Endothelial cell of umbilical vein (primary cell): ENCODE data around the gene ASB10.

ENCODE experiments used
- EZH2 ChIP-seq: IDR thresholded peaks from 2 replicates; pipeline ENCODE4 v1.6.1; 2012; ENCODE audit warnings: borderline replicate concordance, low read depth, mild to moderate bottlenecking, moderate library complexity, low read length, inconsistent platforms; ENCODE audit not compliant: severe bottlenecking
- JUN ChIP-seq: IDR thresholded peaks from 2 replicates; pipeline ENCODE4 v1.6.1; 2011; ENCODE audit warnings: borderline replicate concordance, low read depth; ENCODE audit not compliant: insufficient read length, insufficient read depth
- MYC ChIP-seq: IDR thresholded peaks from one replicate; pipeline ENCODE4 v1.6.1; 2011; ENCODE audit warnings: mild to moderate bottlenecking, low read depth, low read length
- POLR2A ChIP-seq: IDR thresholded peaks from 2 replicates; pipeline ENCODE4 v1.6.1; 2012; ENCODE audit warnings: low read depth, mild to moderate bottlenecking, control low read depth, low read length
- POLR2AphosphoS5 ChIP-seq: IDR thresholded peaks from 2 replicates; pipeline ENCODE4 v1.6.1; 2012; ENCODE audit warnings: low read depth, mild to moderate bottlenecking, control low read depth, low read length, moderate library complexity; ENCODE audit not compliant: insufficient read depth
- TF ChIP-seq, protein P1 (sequence below), 2 donors: IDR thresholded peaks; 1 replicate in 1 of 2; 2 replicates in 1 of 2; pipeline ENCODE4 v1.5.1; 2011; ENCODE audit warnings: low read length in 2 of 2, mild to moderate bottlenecking in 2 of 2, moderate library complexity in 2 of 2, control low read depth in 1 of 2, inconsistent platforms in 1 of 2, low read depth in 1 of 2; ENCODE audit not compliant: insufficient read depth in 1 of 2; ENCODE audit errors: extremely low read depth in 1 of 2
- TF ChIP-seq, protein P2 (sequence below): IDR thresholded peaks from 2 replicates; pipeline ENCODE4 v1.6.1; 2011; ENCODE audit not compliant: insufficient read depth, insufficient read length

DNA sequence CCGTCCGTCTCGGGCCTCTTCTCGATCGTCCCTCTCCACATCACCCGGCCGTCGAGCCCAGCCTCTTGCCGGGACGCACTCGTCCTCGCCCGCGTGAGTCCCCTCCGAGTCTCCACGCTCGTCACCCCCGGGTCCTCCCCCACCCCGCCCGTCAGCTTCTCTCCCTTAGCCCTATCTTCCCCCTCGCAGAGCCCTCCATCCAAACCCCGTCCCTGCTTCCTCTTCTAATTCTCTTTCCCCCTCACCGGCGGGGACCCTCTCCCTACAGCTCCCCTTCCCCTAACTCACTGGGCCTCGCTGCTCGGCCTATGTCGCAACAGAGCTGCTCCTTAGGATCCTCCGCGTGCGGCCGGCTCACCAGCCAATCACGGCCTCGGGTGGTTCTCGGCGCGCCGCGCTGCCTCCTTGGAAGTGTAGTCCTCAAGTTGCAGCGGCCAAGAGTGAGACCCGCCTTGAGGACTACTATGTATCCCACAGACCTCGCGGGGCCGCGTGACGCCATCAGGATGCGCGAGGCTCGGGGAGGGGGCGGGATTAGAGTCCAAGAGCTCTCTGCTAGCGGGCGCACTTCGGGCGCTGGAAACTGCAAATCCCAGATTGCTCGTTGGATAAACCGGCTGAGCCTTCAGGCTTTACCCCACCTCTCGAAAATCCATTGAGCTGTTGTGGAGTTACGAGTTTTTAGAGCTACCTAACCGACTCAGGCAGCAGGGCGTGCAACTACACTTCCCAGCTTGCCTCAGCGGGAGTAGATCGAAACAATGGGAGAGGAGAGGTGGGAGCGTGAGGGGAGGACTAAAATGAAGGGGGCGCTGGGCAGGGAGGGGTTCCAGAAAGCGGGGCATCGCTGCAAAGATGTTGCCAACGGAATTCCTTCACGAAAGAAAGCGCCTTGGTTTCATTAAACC is 40.1 kb upstream of the ASB10 start, which contains the start of gene ABCF2:
- TF ChIP-seq POLR2A (peak; percentile 1), EZH2 (no peak), POLR2AphosphoS5 (peak; percentile 53), JUN (no peak), MYC (no peak)
- TF ChIP-seq, protein P1, sequence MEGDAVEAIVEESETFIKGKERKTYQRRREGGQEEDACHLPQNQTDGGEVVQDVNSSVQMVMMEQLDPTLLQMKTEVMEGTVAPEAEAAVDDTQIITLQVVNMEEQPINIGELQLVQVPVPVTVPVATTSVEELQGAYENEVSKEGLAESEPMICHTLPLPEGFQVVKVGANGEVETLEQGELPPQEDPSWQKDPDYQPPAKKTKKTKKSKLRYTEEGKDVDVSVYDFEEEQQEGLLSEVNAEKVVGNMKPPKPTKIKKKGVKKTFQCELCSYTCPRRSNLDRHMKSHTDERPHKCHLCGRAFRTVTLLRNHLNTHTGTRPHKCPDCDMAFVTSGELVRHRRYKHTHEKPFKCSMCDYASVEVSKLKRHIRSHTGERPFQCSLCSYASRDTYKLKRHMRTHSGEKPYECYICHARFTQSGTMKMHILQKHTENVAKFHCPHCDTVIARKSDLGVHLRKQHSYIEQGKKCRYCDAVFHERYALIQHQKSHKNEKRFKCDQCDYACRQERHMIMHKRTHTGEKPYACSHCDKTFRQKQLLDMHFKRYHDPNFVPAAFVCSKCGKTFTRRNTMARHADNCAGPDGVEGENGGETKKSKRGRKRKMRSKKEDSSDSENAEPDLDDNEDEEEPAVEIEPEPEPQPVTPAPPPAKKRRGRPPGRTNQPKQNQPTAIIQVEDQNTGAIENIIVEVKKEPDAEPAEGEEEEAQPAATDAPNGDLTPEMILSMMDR (IDR thresholded peaks at IDR 0.05; ENCODE audit: extremely low read depth in 1 of 2, insufficient read depth in 1 of 2, low read depth in 1 of 2, low read length in 2 of 2), result no peak
- TF ChIP-seq, protein P2, sequence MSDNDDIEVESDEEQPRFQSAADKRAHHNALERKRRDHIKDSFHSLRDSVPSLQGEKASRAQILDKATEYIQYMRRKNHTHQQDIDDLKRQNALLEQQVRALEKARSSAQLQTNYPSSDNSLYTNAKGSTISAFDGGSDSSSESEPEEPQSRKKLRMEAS, result peak; percentile 70
